GM21526 (cell line): ENCODE data around the gene EZH2.

Source experiments
- ATAC-seq: cut with Tn5 transposase; IDR thresholded peaks from one replicate; pipeline ENCODE4 v1.9.1; 2021; ENCODE audit warnings: moderate library complexity; ENCODE audit not compliant: unreplicated experiment, low FRiP score

EZH2 gene

DNA sequence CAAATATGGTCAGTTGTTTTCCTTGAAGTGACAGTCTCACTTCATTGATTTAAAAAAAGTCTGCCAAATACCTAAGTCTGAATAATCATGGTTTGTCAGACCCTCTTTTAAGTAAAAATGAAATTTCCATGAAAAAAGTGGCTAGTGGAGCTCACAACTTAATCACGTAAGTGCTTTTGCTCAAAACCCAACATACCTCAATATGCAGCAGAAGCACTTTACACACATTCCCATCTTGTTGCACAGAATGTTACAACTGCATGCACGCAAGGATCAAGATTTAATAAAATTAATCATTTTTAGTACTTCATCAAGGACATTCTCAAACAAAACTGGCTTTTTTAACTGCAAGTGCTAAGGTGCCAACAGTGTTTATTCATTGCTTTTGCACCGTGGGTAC lies 21.6 kb downstream of the EZH2 start:
- ATAC-seq: no peak

DNA sequence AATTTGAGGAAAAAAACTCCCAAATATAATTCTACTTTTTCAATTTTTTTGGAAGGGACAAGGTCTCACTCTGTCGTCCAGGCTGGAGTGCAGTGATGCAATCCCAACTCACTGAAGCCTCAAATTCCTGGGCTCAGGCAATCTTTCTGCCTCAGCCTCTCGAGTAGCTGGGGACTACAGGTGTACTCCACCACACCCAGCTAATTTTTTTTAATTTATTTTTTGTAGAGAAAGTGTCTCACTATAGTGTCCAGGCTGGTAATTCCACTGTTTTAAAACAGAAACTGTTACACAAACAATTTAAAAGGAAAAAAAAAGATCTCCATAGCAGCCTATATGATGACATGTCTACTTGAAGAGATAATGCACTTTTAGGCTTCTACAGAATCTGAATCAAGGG lies 25.6 kb downstream of the EZH2 start:
- no peak for ATAC-seq

DNA sequence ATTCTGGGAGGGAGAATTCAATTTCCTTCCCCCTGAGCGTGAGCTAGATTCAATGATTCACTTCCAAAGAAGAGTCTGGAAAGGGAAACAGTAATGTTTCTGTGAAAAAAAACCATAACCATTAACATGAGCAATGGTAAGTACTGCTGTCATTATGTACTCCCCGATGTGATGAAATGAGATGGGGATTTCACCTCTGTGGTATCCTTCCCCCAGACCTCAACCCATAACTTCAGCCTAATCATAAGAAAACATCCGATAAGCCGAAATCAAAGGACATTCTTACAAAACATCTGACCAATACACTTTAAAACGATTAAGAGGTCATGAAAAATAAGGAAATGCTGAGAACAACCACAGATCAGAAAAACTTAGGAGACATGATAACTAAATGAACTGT lies 27.2 kb downstream of the EZH2 start:
- no peak for ATAC-seq

DNA sequence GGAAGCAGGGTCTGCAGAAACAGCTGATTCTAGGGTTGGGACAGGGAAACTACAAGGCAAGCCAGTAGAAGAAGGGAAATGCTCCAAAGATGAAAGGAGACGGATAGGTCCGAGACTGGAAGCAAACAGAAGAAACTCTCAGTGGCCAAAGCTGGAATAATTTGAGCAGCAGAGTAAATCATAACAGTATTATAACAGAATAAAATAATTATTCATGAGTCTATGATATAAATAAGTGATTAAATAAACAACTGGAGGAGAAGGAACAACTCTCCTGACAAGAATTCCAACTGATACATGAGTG lies 27.6 kb downstream of the EZH2 start:
- ATAC-seq: no peak

GRCh38 chr7:148854983-148855382 lies 29.1 kb downstream of the EZH2 start:
- ATAC-seq: no peak

- no peak for ATAC-seq
Measured at GRCh38 chr7:148852272-148852671, 31.8 kb downstream of the EZH2 start.

- no peak for ATAC-seq
Measured at GRCh38 chr7:148850564-148850963, 33.5 kb downstream of the EZH2 start.

DNA sequence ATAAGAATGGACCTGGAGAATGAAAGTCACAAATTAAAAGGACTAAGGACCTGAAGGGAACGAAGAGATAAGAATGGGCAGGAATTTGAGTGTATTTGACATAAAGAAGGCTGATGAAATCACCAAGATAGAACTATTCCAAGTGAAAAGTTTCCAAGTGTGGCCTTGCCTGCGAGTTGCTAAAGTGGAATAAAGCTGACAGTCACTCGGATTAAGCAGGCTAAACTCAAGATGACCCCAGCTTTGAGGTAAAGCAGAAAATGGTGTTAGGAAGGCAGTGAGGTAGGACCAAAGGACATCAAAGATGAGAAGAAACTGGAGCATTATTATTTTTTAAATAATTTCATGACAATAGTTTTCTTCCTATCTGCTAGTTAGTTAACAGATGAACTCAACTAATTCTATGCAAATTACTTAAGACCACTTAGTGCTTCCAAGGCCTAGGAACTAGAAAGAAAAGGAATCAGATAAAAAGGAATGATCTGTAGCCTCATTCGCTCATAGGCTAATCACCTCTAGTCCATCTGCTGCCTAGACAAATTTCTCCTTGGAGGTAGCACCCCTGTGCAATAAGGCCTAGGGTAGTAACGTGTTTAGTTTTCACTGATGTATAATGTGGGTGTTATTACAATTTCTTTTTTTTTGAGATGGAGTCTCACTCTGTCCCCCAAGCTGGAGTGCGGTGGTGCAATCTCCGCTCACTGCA lies 34.5 kb downstream of the EZH2 start:
- no peak for ATAC-seq

DNA sequence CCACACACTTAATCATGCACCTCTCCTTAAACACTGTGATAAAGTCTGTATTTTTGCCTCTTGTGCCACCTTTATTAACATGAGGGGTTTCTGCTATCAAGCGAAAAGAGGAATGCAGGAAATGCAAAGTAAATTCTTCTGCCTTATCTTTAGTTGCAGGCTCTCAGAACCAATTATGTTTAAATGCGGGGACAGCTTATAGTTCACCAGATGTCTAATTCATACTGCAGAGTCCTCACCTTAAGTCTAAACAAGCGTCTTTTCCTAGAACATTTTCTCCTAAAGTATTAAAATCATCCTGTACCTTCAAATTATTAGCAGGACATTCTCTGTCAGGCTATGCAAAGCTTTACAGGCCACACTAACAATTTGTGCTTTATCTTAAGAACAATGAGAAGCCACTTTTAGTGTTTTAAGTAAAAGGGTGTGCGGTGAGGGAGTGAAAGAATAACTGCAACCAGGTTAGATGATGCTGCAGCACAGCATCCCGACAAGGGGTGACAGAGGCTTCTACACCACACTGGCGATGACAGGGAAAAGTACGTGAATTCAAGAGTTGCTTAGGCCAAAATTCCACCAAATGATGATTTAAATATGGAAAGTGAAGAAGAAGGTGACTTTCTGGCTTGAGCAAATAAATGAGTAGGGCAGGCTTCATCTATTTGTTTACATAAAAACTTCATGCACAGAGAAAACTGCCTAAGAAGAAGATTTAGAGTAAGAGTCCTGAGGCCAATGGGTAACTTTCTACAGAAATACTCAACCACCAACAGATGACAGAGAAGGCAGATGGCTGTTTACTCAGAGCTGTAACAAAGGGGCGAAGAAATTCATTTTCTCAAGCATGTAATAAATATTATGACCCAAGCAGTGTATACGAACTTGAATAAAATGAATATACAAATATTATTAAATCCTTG lies 36.0 kb downstream of the EZH2 start:
- no peak for ATAC-seq

DNA sequence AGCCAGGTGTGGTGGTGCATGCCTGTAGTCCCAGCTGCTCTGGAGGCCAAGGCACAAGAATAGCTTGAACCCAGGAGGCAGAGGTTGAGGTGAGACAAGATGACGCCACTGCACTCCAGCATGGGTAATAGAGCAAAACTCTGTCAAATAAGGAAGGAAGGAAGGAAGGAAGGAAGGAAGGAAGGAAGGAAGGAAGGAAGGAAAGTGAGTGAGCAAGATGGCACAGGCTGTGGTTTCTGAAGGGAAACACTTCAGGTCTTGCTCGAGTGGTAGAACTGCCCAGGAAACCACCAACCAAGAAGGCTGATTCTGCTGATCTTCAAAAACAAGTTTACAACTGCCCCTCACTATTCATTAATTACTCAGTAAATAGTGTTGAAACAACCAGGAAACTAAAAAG lies 45.2 kb downstream of the EZH2 start:
- no peak for ATAC-seq

GRCh38 chr7:148835854-148836253 lies 48.2 kb downstream of the EZH2 start:
- ATAC-seq: no peak

GRCh38 chr7:148834605-148835004 lies 49.5 kb downstream of the EZH2 start:
- ATAC-seq: no peak

- no peak for ATAC-seq
Measured at GRCh38 chr7:148831782-148832181, 52.3 kb downstream of the EZH2 start.

DNA sequence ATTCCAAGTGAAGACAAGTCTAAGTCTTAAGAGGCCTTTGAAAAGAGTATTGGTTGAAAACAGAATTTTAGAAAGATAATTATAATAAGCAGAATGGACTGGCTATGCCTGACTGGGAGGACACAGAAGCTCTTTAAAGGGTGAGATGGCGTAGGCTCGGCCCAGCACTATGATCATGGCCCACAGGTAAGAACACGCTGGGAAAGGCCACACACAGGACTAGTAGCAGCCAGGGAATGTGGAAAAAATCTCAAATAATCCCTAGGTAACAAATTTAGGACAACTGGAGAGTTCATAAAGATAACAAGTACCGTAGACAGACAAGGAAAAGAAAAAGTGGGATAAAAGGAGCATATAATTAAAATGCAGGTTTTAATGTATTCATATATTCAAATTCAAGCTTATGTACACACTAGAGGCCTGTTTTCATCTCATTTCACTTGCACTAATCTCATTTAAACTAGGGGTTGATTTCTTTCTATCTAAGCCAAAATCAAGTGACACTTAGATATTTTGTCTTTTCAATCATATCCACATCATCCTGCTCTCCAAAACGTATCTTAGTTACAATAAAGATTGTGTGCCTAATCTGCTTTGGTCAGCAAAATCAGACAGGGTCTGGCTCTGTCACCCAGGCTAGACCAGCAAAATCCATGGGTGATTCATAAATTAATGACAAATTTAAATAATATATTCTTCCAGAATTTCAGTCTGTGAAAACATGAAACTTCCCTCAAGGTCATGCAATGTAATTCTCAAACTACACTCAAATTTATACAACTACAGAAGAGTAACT lies 53.0 kb downstream of the EZH2 start:
- ATAC-seq: no peak

GRCh38 chr7:148828965-148829364 lies 55.1 kb downstream of the EZH2 start:
- ATAC-seq: no peak

- no peak for ATAC-seq
Measured at GRCh38 chr7:148825338-148825737, 58.8 kb downstream of the EZH2 start.

DNA sequence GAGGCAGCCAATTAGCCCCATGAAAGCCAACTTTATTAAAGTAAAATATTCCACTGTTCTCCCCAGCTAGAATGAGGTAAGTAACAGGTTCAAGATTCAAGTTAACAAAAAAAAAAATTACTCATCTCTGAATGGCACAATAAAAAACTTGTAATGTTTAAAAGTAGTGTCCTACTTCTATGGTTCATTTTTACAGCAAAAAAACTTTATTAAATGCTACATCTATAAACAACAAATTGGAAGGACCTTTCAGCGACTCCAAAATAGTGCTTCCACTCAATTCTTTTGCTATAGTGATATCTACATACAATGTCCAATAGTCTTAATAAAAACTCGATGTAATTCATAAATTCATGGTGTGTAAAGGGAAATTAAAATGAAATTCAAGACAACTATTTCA lies 59.2 kb downstream of the EZH2 start:
- no peak for ATAC-seq

DNA sequence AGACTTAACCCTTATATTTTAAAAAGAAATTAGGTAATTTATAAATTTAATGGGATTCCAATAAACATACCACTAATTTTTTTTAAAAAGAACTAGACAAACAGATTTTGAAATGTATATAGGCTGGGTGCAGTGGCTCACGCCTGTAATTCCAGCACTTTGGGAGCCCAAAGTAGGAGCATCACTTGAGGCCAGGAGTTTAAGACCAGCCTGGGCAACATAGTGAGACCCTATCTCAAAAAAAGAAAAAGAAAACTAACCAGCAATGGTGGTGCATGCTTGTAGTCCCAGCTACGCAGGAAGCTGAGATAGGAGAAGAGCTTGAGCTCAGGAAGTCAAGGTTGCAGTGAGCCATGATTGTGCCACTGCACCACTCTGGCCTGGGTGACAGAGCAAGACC lies 62.7 kb downstream of the EZH2 start:
- no peak for ATAC-seq

DNA sequence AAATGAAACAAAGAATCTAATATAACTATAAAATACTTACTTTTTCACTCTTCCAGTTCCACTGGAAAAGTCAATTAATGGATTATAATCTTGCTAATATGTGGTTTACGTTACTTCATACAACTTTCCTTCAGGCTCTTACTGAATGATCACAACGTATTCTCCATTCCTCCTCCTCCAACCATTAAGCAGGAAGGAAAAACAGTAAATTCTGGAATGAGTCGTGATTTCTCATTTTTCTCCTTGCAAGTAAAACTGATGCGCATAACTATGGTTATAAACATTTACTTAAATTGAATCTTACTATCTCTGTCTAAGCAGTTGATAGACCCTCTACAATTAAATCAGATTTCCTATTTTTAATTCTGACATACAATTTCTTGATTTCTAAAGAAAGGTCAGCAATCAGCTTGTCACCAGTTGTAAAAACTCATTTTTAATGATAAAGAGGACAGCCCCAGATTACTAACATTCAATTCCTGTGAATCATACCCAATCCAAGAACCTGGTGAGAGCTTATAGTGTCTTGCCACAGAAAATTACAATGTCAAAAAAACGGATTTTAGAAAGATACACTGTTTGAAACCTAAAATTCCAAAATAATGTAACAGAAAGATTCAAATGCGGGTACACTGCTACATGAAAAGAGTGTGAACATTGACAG lies 64.3 kb downstream of the EZH2 start:
- no peak for ATAC-seq

GRCh38 chr7:148815612-148816011 lies 68.5 kb downstream of the EZH2 start:
- ATAC-seq: no peak
